ENCODE results near the gene FHIT.
A peak's percentile ranks its signal among the peaks of the same experiment; 100 is the strongest.
"Not testable (repeated sequence)": the region's sequence is repeated elsewhere in the genome, so short reads cannot be mapped to it uniquely, and the experiment has no call there.

FHIT gene

GRCh38 chr3:61226166-61226686 lies 25.0 kb downstream of the FHIT start:
- DNase-seq (ENCODE audit: low read depth): no peak

- no peak for DNase-seq (ENCODE audit: low read depth)
Measured at GRCh38 chr3:61224823-61225222, 26.4 kb downstream of the FHIT start.

- DNase-seq (ENCODE audit: low read depth): no peak
Measured at GRCh38 chr3:61223451-61223850, 27.8 kb downstream of the FHIT start.

DNA sequence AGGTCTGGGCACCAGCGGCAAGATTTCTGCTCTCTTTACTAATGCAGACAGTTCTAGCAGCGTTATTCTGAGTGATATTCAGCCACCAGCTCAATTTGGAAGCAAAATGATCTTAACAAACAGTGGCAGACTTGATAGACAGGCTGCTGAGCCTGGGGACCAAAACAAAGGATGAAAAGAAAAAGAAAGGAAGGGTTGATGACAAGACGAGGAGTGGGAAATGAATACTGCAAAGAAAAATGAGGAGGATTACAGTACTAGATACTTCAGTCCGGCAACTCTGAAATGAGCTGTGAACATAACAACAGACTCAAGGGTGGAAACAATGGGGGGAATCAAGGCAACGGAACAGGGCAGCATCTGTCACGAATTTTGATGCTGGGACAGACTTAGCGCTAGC lies 28.8 kb downstream of the FHIT start:
- no peak for DNase-seq (ENCODE audit: low read depth)

DNA sequence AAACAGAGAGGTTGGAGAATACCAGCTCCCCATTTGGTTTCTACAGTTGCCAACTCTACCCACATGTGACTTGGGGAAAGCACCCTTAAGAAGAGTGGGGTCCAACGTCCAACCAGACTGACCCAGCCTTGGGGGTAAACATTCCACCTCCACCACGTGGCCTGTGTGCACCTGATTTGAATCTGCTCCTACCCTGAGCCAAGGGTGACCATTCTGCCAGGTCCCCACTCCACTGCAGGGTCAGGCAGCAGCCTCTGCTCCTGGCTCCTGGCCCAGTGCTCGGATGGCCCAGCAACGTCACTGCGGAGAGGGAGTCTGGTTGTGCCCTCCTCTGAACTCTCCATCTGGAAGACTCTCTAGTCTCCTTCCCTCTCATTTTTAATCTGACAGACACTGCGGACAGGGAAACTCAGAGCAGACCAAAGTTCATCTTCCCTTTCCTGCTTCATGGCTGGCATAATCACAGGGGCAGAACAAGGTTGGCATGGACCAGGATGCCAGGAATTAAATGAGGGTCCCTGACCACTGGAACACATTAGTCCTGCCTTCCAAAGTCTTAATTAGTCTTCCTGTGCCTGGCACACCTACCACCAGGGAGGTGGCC lies 29.4 kb downstream of the FHIT start:
- DNase-seq (ENCODE audit: low read depth): no peak

- DNase-seq (ENCODE audit: low read depth): no peak
Measured at GRCh38 chr3:61218504-61218903, 32.7 kb downstream of the FHIT start.

- DNase-seq (ENCODE audit: low read depth): not testable (repeated sequence)
Measured at GRCh38 chr3:61216171-61216570, 35.1 kb downstream of the FHIT start.

DNA sequence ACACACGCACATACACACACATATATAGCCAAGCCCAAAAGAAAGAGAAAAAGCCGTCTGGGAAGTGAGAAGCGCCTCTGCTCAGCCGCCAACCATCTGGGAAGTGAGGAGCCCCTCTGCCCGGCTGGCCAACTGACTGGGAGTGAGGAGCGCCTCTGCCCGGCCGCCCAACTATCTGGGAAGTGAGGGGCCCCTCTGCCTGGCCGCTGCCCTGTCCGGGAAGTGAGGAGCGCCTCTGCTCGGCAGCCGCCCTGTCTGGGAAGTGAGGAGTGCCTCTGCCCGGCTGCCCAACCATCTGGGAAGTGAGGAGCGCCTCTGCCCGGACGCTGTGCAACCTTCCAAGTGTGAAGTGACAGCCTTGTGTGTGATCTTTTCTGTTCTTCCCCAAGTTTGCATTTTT lies 49.2 kb downstream of the FHIT start:
- DNase-seq (ENCODE audit: low read depth): no peak

- no peak for DNase-seq (ENCODE audit: low read depth)
Measured at GRCh38 chr3:61201071-61201470, 50.2 kb downstream of the FHIT start.

DNA sequence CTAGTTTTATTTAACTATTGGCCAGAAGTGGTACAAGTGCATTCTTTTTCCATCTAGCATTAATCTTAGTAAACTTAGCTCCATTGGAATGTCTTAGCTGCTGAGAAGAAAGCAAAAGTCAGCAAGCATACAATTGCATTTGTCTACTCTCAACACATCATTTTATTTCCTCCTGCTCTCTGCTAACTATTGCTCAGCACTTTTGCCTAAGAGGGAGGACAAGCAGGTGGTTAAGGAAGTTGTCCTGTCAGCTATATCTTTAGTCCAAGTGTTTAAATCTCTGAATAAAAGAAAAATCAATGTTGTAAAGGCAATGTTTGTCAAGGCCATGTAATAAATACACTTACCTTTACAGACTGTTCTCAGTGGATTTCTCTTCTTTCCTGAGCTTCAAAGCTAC lies 51.0 kb downstream of the FHIT start:
- DNase-seq (ENCODE audit: low read depth): no peak

- no peak for DNase-seq (ENCODE audit: low read depth)
Measured at GRCh38 chr3:61199843-61200242, 51.4 kb downstream of the FHIT start.

- no peak for DNase-seq (ENCODE audit: low read depth)
Measured at GRCh38 chr3:61194892-61195538, 56.2 kb downstream of the FHIT start.

GRCh38 chr3:61192222-61192621 lies 59.0 kb downstream of the FHIT start:
- DNase-seq (ENCODE audit: low read depth): no peak

- not testable (repeated sequence) for DNase-seq (ENCODE audit: low read depth)
Measured at GRCh38 chr3:61190205-61190604, 61.0 kb downstream of the FHIT start.

DNA sequence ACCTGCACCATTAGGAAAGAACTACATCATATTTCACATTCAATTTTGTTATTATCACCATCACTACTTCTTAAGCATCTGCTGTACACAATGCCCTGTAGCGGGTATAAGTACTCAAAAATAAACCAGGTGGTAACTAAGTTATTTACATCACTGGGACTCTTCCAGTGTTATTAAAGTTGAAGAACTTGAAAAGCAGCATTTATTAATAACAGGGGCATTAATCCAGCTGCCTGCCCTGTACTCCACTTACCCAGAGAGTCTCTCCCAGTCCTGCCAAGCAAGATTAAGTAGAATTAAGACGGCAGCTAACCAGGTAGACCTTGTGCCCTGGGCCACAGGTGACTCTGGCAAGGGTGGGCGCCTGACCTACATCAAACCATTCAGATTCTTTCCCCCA lies 65.2 kb downstream of the FHIT start:
- no peak for DNase-seq (ENCODE audit: low read depth)

DNA sequence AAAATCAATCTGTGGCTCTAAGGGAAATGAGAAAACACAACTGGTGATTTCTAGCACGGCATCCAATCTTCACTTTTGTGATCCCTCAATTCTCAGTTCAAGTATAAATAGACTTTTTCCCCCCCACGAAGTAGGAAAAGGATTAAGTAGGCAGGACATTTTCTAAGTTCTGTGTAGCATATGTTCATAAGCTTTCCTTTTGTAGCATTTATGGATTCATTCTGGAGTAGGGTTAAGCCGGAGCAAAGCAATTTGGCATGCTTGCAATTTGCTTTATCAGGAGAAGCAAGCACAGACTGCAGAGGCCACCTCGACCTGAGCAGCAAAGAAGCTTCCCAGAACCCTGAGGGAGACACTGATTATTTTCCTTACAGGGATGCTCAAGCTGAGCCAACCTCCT lies 66.3 kb downstream of the FHIT start:
- DNase-seq (ENCODE audit: low read depth): no peak

DNA sequence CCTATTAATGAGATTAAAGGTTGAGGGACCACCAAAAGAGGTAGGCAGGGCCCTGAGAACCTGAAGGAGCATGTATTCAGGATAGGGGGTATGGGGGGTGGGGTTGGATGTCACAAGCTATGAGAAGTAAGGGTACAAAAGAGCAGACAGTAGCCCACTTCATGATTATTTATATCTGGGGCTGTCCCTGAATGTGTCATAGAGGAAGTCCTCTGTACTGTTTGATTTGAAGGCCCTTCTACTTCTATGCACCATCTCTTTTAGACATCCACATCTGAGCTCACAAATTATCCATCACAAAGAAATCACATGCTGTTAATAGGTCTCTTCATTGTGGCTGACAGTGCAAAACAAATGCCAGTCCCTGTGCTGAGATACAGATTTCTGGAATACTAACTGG lies 68.6 kb downstream of the FHIT start:
- no peak for DNase-seq (ENCODE audit: low read depth)

GRCh38 chr3:61181874-61182273 lies 69.4 kb downstream of the FHIT start:
- DNase-seq (ENCODE audit: low read depth): peak; percentile 40

DNA sequence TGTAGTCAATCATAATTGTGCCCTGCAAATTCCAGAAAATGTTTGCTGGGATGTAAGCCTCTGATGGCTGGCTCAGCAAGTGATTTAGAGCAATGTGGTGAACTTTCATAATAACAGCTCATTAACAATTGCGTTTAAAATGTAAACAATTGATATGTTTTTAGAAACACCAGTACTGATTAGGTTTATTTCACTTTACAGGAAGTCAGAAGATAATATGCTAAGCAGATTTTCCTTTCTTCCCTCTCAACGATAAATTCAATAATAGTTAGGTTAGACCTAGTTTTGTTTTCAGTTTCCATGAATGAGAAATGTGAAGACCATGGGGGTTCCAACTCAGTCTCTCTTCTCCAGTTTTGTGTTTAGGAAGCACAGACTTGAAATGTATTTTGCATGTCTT lies 71.0 kb downstream of the FHIT start:
- DNase-seq (ENCODE audit: low read depth): no peak

- no peak for DNase-seq (ENCODE audit: low read depth)
Measured at GRCh38 chr3:61178167-61178566, 73.1 kb downstream of the FHIT start.

GRCh38 chr3:61177450-61177849 lies 73.8 kb downstream of the FHIT start:
- no peak for DNase-seq (ENCODE audit: low read depth)

DNA sequence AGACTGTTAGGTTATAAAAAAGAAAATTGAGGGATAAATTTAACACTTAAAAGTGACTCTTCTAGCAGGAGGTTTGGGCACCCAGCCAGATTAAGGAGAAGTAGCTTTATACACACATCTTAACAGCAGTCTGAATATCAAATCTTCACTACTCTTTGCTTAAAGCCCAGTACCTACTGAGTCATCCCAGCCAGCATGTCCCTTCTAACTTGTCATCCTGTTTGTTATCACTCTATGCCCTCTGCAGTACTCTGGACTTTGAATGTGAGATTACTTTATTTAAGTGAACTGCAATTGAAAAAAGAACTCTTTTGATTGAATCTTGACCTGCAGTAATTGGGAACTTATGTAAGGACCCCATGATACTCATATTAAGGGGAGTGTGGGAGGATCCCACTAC lies 77.6 kb downstream of the FHIT start:
- DNase-seq (ENCODE audit: low read depth): no peak

DNA sequence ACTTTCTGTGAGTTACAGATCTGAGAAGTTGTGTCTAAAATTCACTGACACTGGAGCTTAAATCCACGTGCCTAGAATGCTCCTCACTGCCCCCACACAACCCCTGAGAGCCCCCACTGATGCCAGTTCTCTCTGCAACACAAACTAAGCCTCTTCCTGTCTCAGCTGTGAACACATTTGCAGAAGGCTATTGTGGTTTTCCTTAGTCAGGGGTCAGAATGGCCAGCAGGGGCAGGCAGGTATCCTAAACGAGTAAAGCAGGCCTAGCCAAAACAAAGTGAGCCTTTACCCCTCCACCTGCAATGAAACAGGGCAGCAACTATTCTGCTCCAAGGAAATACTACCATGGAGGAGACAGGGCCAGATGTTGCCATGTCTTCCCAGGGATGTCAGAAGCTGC lies 78.6 kb downstream of the FHIT start:
- no peak for DNase-seq (ENCODE audit: low read depth)

- no peak for DNase-seq (ENCODE audit: low read depth)
Measured at GRCh38 chr3:61172203-61172602, 79.0 kb downstream of the FHIT start.
